IgD-negative memory B cell (primary cell): ENCODE data around the gene SUN3. TPM values are rescaled to one million over a fixed set of nuclear protein-coding genes. Genes with fewer than 3 reads are reported as not detected.

Source experiments
- H3K27ac Mint-ChIP-seq, 3 donors: one replicate each; pipeline ENCODE4 v1.8.0; 2020 to 2022; ENCODE audit warnings: mild to moderate bottlenecking in 3 of 3, mixed read lengths in 3 of 3, moderate library complexity in 1 of 3
- H3K27me3 Mint-ChIP-seq: one replicate; pipeline ENCODE4 v1.8.0; 2021; ENCODE audit warnings: mixed read lengths
- H3K36me3 Mint-ChIP-seq: one replicate; pipeline ENCODE4 v1.8.0; 2020; ENCODE audit warnings: mild to moderate bottlenecking, mixed read lengths
- H3K4me1 Mint-ChIP-seq, 3 donors: one replicate each; pipeline ENCODE4 v1.8.0; 2020 to 2022; ENCODE audit warnings: mixed read lengths in 3 of 3, mild to moderate bottlenecking in 1 of 3
- H3K4me3 Mint-ChIP-seq, 4 donors: one replicate each; pipeline ENCODE4 v1.8.0; 2020 to 2022; ENCODE audit warnings: mild to moderate bottlenecking in 4 of 4, mixed read lengths in 4 of 4, moderate library complexity in 3 of 4
- H3K9me3 Mint-ChIP-seq, 3 donors: one replicate each; pipeline ENCODE4 v1.8.0; 2020 to 2021; ENCODE audit warnings: mixed read lengths in 3 of 3, mild to moderate bottlenecking in 1 of 3
- polyA plus RNA-seq: library from polyadenylated mRNA; unstranded; fragments of 300-500 nt; fragmentation: Illumina TruSeq; gene quantifications from one replicate; pipeline ENCODE4 v1.2.3, GENCODE V29; 2021

SUN3 gene
- polyA plus RNA-seq, 1 donor from 2014 or later: not detected

DNA sequence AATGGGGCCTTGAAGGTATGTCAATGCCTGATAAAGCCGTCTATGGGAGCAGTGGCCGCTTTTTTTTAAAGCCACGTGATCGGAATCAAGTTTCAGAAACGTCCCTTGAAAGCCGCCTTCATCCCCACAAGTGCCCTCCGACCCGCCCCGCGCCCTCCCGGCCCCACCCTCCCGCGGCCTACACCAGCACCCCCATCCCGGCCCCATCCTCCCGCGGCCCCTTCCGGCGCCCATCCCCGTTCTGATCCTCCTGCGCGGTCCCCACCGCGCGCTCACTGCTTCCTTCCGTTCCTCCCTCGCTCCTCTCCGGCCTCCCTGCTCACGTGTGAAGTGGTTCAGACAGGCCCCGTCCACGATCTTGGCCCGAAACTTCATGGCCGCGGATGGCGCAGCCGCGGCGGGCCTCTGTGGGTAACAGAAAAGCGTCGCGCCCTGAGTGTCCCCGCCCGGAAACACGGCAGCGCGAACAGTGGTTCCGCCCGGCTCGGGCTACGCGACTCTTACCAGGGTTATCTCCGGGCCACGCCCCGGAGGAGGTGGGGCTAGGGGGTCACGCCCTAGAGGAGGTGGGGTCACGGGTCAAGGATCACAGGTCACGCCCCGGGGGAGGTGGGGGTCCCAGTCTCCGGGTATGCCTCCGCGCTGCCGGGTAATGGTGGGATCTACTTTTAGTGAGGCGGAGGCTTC lies 49.6 kb downstream of the SUN3 start, which contains the start of gene HUS1:
Gene HUS1, minus strand, starts transcription at position 471 of the 687 bp plus-strand sequence. Its CDS starts 96 bp downstream, at position 375.
- H3K4me1 Mint-ChIP-seq: peaks cover 9 to 16% (median 14%) of the 10 kb centered on the region in 3 donors
- H3K4me3 Mint-ChIP-seq: peak within 1 kb of the TSS; percentile 88 to 100 (median 98)
- peak within 1 kb of the TSS; percentile 85 to 100 (median 99) for H3K27ac Mint-ChIP-seq
- H3K9me3 Mint-ChIP-seq: peaks cover 0 to 2% (median 0%) of the 10 kb centered on the region in 3 donors
- peaks cover 5% of the 10 kb centered on the region for H3K36me3 Mint-ChIP-seq
- H3K27me3 Mint-ChIP-seq: no peaks in the 10 kb centered on the region

DNA sequence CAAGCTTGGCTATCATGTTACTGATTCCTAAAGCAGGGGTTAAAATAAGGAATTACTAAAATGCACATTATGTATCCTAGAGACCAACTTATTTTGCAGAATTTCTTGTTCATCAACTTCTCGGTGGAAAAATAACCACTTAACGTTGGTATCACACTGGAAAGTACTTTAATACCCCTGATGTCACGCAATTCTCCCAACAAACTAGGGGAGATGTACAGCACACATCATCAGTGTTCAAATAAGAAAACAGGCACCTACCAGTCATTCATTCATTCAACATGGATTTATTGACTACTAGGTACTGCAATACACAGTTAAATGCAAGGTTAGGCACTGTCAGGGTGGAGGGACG lies 50.1 kb downstream of the SUN3 start:
- Mint-ChIP-seq H3K4me3 (peak overlapping the region; percentile 88 to 100 (median 98)), H3K36me3 (peaks cover 5% of the 10 kb centered on the region), H3K4me1 (peaks cover 12 to 16% (median 16%) of the 10 kb centered on the region in 3 donors), H3K27ac (peak overlapping the region; percentile 85 to 100 (median 90)), H3K27me3 (no peaks in the 10 kb centered on the region), H3K9me3 (peaks cover 0 to 2% (median 0%) of the 10 kb centered on the region in 3 donors)

- peak overlapping the region in 1 of 3 donors; percentile 64 for H3K27ac Mint-ChIP-seq
- H3K36me3 Mint-ChIP-seq: peaks cover 8% of the 10 kb centered on the region
- no peaks in the 10 kb centered on the region for H3K9me3 Mint-ChIP-seq
- H3K4me1 Mint-ChIP-seq: peaks cover 19 to 28% (median 22%) of the 10 kb centered on the region in 3 donors
- peak overlapping the region in 1 of 4 donors; percentile 43 for H3K4me3 Mint-ChIP-seq
- H3K27me3 Mint-ChIP-seq: no peaks in the 10 kb centered on the region
Observed at GRCh38 chr7:47973739-47974138, 55.2 kb downstream of the SUN3 start.

GRCh38 chr7:47970761-47971160 lies 58.1 kb downstream of the SUN3 start:
- H3K27ac Mint-ChIP-seq: no peak overlapping the region
- no peaks in the 10 kb centered on the region for H3K9me3 Mint-ChIP-seq
- peaks cover 7% of the 10 kb centered on the region for H3K36me3 Mint-ChIP-seq
- H3K4me3 Mint-ChIP-seq: no peak overlapping the region
- H3K27me3 Mint-ChIP-seq: no peaks in the 10 kb centered on the region
- H3K4me1 Mint-ChIP-seq: peaks cover 10 to 22% (median 15%) of the 10 kb centered on the region in 3 donors

DNA sequence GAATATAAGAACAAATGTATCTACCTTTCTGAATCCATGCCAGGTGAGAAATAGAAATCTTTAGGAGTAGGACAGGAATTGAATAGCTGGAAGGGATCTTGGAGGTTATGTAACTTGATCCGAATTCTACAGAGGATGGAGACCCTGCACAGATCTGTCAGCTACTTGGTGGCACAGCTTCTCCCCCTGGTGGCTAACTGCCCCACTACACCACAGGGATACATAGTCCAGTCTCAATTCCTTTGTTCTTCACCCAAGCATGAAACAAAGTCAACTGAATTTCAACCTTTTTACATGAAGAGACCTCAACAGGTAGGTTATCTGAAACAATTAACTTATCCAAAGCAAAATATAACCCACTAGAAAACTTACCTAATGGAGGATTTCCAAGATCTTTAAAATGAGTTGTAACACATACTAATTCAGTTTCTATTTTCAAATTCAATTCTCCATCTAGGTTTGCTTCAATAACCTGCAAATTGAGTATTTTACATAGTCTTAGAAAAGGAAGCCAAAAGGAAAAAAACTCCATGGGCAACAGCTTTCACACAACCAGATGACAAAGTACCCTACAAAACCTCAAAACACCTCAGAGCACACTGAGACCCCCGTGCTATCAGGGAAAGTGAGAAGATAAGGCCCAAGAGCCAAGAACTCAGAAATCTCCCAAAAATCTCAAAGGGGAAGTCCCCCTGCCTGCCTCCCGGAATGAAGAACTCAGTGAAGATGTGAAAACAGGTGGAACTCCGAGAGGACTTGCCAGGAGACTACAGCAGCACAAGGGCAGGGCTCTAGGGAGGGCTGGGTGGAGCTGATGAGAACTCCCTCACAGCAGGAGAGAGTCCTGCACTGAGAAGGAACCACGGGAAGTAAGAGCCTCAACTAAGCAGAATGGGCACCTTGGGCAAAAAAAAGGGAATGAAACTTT lies 59.8 kb downstream of the SUN3 start:
- peaks cover 6% of the 10 kb centered on the region for H3K36me3 Mint-ChIP-seq
- peak overlapping the region in 1 of 4 donors; percentile 28 for H3K4me3 Mint-ChIP-seq
- peak overlapping the region in 1 of 3 donors; percentile 61 for H3K27ac Mint-ChIP-seq
- no peaks in the 10 kb centered on the region for H3K27me3 Mint-ChIP-seq
- H3K4me1 Mint-ChIP-seq: peaks cover 8 to 18% (median 12%) of the 10 kb centered on the region in 3 donors
- H3K9me3 Mint-ChIP-seq: no peaks in the 10 kb centered on the region

DNA sequence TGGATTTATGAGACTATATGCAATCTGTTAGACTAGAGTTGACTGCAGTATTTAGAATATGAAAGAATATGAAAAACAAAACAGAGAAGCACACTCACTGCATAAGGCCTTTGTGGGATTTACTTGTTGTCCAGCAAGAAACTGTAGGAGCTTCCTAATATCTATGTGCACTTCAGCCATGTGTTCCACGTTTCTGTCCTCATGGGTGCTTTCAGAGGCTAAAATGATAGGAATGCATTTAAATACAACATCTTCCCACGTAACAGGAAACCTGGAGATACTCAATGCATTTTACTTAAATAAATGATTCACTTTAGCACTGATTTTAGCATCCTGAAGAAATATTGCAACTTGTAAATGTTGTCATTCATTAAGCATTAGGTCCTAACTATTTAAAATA lies 61.2 kb downstream of the SUN3 start:
- H3K4me3 Mint-ChIP-seq: no peak overlapping the region
- H3K27me3 Mint-ChIP-seq: no peaks in the 10 kb centered on the region
- H3K4me1 Mint-ChIP-seq: peaks cover 8 to 17% (median 13%) of the 10 kb centered on the region in 3 donors
- no peak overlapping the region for H3K27ac Mint-ChIP-seq
- H3K9me3 Mint-ChIP-seq: no peaks in the 10 kb centered on the region
- H3K36me3 Mint-ChIP-seq: peaks cover 7% of the 10 kb centered on the region

GRCh38 chr7:47967123-47967522 lies 61.8 kb downstream of the SUN3 start:
- H3K27me3 Mint-ChIP-seq: no peaks in the 10 kb centered on the region
- peaks cover 8 to 17% (median 13%) of the 10 kb centered on the region in 3 donors for H3K4me1 Mint-ChIP-seq
- peak overlapping the region in 1 of 3 donors; percentile 54 for H3K27ac Mint-ChIP-seq
- H3K9me3 Mint-ChIP-seq: no peaks in the 10 kb centered on the region
- peaks cover 8% of the 10 kb centered on the region for H3K36me3 Mint-ChIP-seq
- H3K4me3 Mint-ChIP-seq: no peak overlapping the region

DNA sequence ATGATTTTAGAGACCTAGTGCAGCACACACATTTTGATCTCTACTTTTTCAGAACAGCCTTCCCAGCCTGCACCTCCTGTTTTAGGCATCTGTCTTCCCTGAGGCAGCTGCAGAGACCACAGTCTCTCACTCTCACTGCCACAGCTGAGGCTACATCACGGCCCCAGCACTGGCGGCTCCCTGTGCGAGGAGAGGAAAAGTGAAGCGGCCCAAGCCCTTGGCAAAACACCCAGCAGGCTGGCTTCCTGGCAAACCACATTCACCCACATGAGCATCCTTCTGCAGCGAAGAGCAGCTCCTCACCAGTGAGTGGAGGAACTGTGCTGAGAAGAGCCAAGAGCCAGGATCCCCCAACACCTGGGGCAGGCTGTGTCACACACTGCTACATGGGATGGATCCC lies 63.5 kb downstream of the SUN3 start:
- Mint-ChIP-seq H3K27me3 (no peaks in the 10 kb centered on the region), H3K36me3 (peaks cover 16% of the 10 kb centered on the region), H3K9me3 (no peaks in the 10 kb centered on the region), H3K4me3 (no peak overlapping the region), H3K27ac (peak overlapping the region in 2 of 3 donors; percentile 69 to 73), H3K4me1 (peaks cover 7 to 13% (median 11%) of the 10 kb centered on the region in 3 donors)

- H3K36me3 Mint-ChIP-seq: peaks cover 19% of the 10 kb centered on the region
- no peaks in the 10 kb centered on the region for H3K27me3 Mint-ChIP-seq
- H3K4me1 Mint-ChIP-seq: peaks cover 0 to 8% (median 0%) of the 10 kb centered on the region in 3 donors
- peaks cover 0 to 2% (median 0%) of the 10 kb centered on the region in 3 donors for H3K9me3 Mint-ChIP-seq
- no peak overlapping the region for H3K27ac Mint-ChIP-seq
- H3K4me3 Mint-ChIP-seq: no peak overlapping the region
Observed at GRCh38 chr7:47962262-47962661, 66.6 kb downstream of the SUN3 start.

DNA sequence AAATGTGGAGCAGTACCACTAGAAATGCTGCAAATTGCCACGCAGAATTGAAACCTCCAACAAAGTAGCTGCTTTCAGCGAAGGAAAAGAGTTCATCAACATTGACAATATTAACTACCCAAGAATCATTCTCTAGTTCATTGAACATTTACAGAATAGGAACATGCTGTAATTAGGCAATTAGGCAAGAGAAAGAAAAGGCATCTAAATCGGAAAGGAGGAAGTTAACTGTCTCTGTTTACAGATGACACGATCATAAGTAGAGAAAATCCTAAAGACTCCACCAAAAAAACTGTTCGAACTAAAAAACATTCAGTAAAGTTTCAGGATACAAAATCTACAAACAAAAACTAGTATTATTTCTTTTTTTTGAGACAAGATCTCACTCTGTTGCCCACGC lies 71.8 kb downstream of the SUN3 start:
- peaks cover 23% of the 10 kb centered on the region for H3K36me3 Mint-ChIP-seq
- peaks cover 0 to 3% (median 0%) of the 10 kb centered on the region in 3 donors for H3K4me1 Mint-ChIP-seq
- H3K27ac Mint-ChIP-seq: no peak overlapping the region
- H3K4me3 Mint-ChIP-seq: no peak overlapping the region
- no peaks in the 10 kb centered on the region for H3K27me3 Mint-ChIP-seq
- H3K9me3 Mint-ChIP-seq: peaks cover 0 to 2% (median 0%) of the 10 kb centered on the region in 3 donors

DNA sequence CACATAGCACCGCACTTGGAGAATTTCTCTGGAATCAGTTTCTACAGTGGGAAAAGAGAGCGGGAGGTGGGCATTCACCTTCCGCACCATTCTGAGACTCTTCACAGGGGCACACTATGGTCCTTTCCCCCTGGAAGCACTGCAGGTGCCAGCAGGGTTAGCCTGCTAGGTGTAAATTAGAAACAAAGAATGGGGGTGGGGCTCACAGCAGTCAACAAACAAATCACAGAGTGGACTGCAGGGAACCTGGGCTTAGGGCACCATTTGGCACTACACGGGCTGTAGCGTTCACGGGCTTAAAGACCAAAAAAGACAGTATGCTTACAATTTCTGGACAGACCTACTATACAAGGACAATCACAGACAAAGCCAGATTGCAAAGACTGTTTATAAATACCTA lies 72.7 kb downstream of the SUN3 start:
- Mint-ChIP-seq H3K27me3 (no peaks in the 10 kb centered on the region), H3K9me3 (peaks cover 0 to 2% (median 0%) of the 10 kb centered on the region in 3 donors), H3K4me3 (no peak overlapping the region), H3K36me3 (peaks cover 20% of the 10 kb centered on the region), H3K27ac (no peak overlapping the region), H3K4me1 (peaks cover 0 to 3% (median 0%) of the 10 kb centered on the region in 3 donors)

DNA sequence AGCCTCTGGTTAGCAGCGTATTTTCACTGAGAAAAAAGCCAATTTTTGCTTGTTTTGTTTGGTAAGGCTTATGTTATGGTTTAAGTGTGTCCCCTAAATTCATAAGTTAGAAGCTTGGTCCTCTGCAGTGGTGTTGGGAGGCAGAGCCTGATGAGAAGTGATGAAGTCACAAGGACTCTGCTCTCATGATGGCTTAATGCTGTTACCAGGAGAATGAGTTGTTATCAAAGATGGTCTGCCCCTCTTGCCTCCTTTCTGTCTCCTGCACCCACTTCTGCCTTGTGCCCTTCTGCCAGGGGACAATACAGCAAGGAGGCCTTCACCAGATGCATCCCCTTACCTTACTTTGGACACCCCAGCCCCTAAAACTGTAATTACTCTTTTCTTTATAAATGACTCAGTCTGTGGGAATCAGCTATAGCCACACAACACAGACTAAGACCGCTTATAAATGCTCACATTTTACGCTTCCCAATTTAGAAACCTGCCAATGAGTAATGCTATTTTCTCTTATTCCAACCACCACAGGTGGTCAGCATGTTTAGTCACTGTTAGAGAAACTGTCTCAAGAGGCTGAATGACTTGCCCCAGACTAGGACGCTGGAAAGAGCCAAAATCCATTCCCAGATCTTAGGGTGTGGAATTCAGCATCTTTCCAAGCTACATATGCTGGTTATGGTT lies 74.5 kb downstream of the SUN3 start:
- H3K4me1 Mint-ChIP-seq: peaks cover 0 to 3% (median 0%) of the 10 kb centered on the region in 3 donors
- H3K9me3 Mint-ChIP-seq: peaks cover 0 to 2% (median 0%) of the 10 kb centered on the region in 3 donors
- H3K4me3 Mint-ChIP-seq: no peak overlapping the region
- H3K27me3 Mint-ChIP-seq: no peaks in the 10 kb centered on the region
- H3K27ac Mint-ChIP-seq: no peak overlapping the region
- peaks cover 15% of the 10 kb centered on the region for H3K36me3 Mint-ChIP-seq

DNA sequence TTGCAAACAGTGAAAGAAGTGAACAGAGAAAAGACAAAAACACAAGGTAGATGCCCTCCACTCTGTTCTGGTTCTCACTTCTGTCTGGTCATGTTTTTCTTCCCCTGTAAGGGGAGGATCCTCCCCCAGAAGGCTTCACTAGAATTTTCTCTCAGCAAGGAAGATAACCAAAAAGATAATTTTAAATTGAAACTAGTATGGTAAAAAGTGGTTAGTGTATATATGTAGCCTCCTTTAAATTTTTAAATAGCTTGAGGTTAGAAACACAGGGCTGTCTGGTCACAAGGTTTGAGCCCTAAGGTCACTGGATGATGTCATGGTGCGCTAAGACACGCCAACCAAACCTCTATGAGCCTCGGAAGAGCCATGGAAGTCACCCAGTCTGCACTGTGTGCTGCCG lies 75.1 kb downstream of the SUN3 start:
- no peak overlapping the region for H3K4me3 Mint-ChIP-seq
- no peak overlapping the region for H3K27ac Mint-ChIP-seq
- H3K4me1 Mint-ChIP-seq: peaks cover 0 to 3% (median 0%) of the 10 kb centered on the region in 3 donors
- H3K9me3 Mint-ChIP-seq: peaks cover 0 to 2% (median 0%) of the 10 kb centered on the region in 3 donors
- H3K27me3 Mint-ChIP-seq: no peaks in the 10 kb centered on the region
- peaks cover 15% of the 10 kb centered on the region for H3K36me3 Mint-ChIP-seq

GRCh38 chr7:47952224-47952623 lies 76.7 kb downstream of the SUN3 start:
- H3K36me3 Mint-ChIP-seq: peaks cover 8% of the 10 kb centered on the region
- peaks cover 0 to 3% (median 0%) of the 10 kb centered on the region in 3 donors for H3K4me1 Mint-ChIP-seq
- H3K27me3 Mint-ChIP-seq: no peaks in the 10 kb centered on the region
- H3K27ac Mint-ChIP-seq: no peak overlapping the region
- H3K9me3 Mint-ChIP-seq: no peaks in the 10 kb centered on the region
- no peak overlapping the region for H3K4me3 Mint-ChIP-seq
